ENCODE measurements around the gene RPAP3. TPM values are rescaled to one million over a fixed set of nuclear protein-coding genes. Genes with fewer than 3 reads are reported as not detected.

The RPAP3 gene
- total and polyA plus RNA-seq, 10 donors, result 12.2 to 35.5 (median 26.4) TPM

DNA sequence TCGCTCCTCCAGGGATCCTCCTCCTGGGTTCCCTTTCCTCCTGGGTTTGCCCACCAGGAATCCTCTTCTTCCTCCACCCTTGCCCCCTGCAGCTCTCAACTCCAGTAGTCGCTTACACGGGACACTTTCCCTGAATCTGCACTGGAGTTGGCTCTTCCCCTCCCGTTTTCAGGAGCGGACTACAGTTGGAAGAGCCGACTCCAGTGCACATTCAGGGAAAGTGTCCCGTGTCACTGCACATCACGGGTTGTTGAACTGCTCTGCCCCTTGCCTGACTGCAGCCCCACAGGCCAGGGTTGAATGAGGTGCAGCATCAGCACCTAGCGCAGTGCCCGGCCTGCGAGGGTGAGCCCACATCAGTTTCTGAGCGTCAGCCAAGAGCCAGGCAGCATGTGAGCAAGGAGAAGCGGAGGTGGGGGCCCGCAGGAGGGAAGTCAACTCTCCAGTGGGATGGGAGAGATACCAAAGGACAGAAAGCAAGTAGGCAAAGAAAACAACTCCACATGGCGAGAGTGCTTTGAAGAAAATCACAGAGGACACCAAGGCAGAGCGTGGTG is 39.7 kb upstream of the RPAP3 start:
- Histone ChIP-seq H3K9me3 (no peaks in the 10 kb centered on the region), H3K4me3 (no peak overlapping the region), H3K36me3 (peaks cover 0 to 51% (median 6%) of the 10 kb centered on the region in 6 donors), H3K27me3 (replicated peaks in 1 of 7) (no peaks in the 10 kb centered on the region), H3K27ac (no peak overlapping the region), H3K4me1 (peaks cover 23 to 60% (median 33%) of the 10 kb centered on the region in 6 donors)
- DNase-seq, result no peak
- WGBS, 5 donors, result 77 to 89% (median 88%) methylated on average over 16 of the region's 16 CpGs
- no peak for TF ChIP-seq POLR2A (IDR thresholded peaks at IDR 0.05)
- peak in 1 of 3 donors; percentile 30 for TF ChIP-seq POLR2AphosphoS5 (IDR thresholded peaks at IDR 0.05)
- TF ChIP-seq, protein P1, sequence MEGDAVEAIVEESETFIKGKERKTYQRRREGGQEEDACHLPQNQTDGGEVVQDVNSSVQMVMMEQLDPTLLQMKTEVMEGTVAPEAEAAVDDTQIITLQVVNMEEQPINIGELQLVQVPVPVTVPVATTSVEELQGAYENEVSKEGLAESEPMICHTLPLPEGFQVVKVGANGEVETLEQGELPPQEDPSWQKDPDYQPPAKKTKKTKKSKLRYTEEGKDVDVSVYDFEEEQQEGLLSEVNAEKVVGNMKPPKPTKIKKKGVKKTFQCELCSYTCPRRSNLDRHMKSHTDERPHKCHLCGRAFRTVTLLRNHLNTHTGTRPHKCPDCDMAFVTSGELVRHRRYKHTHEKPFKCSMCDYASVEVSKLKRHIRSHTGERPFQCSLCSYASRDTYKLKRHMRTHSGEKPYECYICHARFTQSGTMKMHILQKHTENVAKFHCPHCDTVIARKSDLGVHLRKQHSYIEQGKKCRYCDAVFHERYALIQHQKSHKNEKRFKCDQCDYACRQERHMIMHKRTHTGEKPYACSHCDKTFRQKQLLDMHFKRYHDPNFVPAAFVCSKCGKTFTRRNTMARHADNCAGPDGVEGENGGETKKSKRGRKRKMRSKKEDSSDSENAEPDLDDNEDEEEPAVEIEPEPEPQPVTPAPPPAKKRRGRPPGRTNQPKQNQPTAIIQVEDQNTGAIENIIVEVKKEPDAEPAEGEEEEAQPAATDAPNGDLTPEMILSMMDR (IDR thresholded peaks at IDR 0.05 in 8 of 11, conservative IDR thresholded peaks at IDR 0.05 in 3 of 11), result no peak
- intact Hi-C loops (cut with DNase I; ENCODE audit: low total_unique reads), result no loop called here

DNA sequence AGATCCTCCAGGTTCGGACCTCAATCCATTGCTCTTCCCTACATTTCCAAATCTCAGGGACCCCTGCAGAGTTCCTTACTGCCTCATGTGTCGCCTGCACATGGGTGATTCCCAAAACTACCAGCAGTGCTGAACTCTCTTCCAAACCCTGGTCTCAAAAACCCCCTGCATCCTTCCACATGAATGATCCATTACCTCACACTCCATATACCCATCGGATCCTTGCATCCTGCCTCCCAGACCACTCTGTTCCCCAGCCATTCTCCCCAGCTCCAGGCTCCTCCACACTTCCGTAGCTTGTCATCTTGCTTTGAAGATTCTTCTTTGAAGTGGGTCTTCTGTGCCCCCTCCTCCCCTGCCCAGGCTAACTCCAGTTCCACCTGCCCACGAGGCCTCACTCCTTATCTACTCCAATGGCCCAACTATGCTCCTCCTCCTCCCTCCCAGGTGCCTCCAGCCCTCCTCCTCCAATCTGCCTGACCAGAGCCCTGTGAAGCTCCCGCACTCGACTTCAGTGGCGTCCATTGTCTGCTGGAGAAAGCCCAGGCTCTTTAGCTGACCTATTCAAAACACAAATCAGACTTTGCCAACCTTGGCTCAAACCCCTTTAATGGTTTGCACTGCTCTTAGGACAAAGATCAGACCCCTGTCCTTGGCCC is 39.1 kb upstream of the RPAP3 start:
- Histone ChIP-seq H3K4me1 (peaks cover 24 to 60% (median 37%) of the 10 kb centered on the region in 6 donors), H3K36me3 (peaks cover 0 to 46% (median 6%) of the 10 kb centered on the region in 6 donors), H3K27me3 (replicated peaks in 1 of 7) (no peaks in the 10 kb centered on the region), H3K27ac (no peak overlapping the region), H3K9me3 (no peaks in the 10 kb centered on the region), H3K4me3 (no peak overlapping the region)
- TF ChIP-seq, protein P1 (IDR thresholded peaks at IDR 0.05 in 8 of 11, conservative IDR thresholded peaks at IDR 0.05 in 3 of 11), result no peak
- TF ChIP-seq POLR2A (IDR thresholded peaks at IDR 0.05) (no peak), POLR2AphosphoS5 (IDR thresholded peaks at IDR 0.05) (no peak)
- 78 to 90% (median 83%) methylated on average over 8 of the region's 8 CpGs for WGBS, 5 donors
- DNase-seq, result no peak
- intact Hi-C loops (cut with DNase I; ENCODE audit: low total_unique reads), result no loop called here

DNA sequence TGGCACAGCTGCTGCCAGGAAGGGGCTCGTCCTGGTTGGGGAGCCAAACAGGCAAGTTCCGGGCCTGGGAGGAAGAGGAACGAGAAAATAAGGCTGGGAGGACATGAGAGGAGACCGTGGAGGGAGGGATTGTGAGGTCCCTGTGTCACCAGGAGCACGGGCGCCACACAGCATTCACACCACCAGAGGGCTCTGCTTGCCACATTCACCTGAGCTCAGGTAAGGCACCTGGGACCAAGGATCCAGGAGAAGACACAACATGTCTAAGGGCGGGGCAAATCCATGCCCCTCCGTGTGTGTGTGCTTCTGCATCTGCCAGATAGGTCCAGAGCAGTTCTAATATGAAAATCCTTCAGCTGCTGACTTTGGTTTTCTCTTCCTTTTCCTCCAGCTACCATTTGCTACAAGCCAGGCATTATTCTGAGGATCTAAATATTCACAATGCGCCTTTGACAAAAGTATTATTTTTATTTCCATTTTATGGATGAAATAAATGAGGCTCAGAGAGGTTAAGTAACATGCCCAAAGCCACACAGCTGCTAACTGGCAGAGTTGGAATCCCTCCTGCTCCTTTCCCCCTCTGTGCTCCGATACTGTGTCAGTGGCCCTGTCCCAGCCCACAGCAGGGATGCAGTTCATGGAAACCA is 38.3 kb upstream of the RPAP3 start:
- Histone ChIP-seq H3K4me3 (no peak overlapping the region), H3K9me3 (no peaks in the 10 kb centered on the region), H3K36me3 (peaks cover 0 to 38% (median 6%) of the 10 kb centered on the region in 6 donors), H3K27ac (no peak overlapping the region), H3K4me1 (peaks cover 24 to 60% (median 43%) of the 10 kb centered on the region in 6 donors), H3K27me3 (replicated peaks in 1 of 7) (no peaks in the 10 kb centered on the region)
- intact Hi-C loops (cut with DNase I; ENCODE audit: low total_unique reads), result no loop called here
- WGBS, 5 donors, result 51 to 60% (median 53%) methylated on average over 10 of the region's 10 CpGs
- TF ChIP-seq POLR2AphosphoS5 (IDR thresholded peaks at IDR 0.05) (peak in 1 of 3 donors; percentile 6), POLR2A (IDR thresholded peaks at IDR 0.05) (no peak)
- TF ChIP-seq, protein P1 (IDR thresholded peaks at IDR 0.05 in 8 of 11, conservative IDR thresholded peaks at IDR 0.05 in 3 of 11), result peak in 9 of 11 experiments; percentile 37 to 72 (median 57)
- no peak for DNase-seq

All from spleen (tissue), 11 donors.